Stimulated activated CD4-positive, alpha-beta T cell treated with anti-CD3 and anti-CD28 coated beads, Interleukin-2, amount 100 ng/mL, for 24 hours (primary cell): Measurements from ENCODE around the gene ZNF77.
A peak's percentile ranks its signal among the peaks of the same experiment; 100 is the strongest.
"Not testable (repeated sequence)": the region's sequence is repeated elsewhere in the genome, so short reads cannot be mapped to it uniquely, and the experiment has no call there.

Source experiments
- DNase-seq, 2 donors: peaks; one replicate each; pipeline ENCODE4 v3.0.0-alpha.2; 2020

Gene ZNF77

DNA sequence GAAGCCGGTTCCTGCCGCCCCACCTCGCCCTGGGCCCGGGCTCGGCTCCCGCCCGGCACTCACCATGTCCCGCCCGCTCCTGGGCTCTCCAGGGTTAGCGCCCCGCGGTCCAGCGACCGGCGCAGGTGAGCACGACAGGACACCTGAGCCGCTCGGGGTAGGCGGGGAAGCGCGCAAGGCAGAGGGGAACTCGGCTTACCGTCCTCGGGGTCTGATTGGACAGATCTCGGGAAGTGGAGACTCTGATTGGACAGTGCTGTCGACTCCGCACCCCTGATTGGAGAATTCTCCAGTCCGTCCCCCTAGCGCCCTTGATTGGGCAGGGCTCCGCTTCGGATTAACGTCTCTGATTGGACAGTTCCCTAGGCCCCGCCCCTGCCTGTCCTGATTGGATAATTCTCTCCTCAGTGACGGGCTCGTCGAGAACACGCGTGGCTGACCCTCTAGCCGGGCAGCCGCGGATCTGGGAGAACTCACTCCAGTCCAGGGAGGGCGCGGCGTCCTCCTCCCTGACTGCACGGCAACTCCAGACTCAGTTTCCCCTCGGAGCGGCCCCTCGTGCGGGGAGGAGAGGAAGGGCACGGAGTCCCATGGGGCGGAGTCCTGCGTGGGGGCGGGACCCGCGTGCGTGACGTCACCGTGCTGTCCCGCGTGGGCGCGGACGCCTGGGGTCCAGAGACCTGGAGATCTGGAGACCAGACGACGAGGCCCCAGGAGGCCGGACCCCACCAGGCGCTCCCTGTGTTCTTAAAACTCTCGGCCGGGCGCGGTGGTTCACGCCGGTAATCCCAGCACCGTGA lies at the start of gene ZNF77:
TSS of gene ZNF77 (minus strand) at position 197 of the 800 bp plus-strand sequence. CDS start at position 66, 131 bp downstream.
- peak; percentile 99 for DNase-seq

DNA sequence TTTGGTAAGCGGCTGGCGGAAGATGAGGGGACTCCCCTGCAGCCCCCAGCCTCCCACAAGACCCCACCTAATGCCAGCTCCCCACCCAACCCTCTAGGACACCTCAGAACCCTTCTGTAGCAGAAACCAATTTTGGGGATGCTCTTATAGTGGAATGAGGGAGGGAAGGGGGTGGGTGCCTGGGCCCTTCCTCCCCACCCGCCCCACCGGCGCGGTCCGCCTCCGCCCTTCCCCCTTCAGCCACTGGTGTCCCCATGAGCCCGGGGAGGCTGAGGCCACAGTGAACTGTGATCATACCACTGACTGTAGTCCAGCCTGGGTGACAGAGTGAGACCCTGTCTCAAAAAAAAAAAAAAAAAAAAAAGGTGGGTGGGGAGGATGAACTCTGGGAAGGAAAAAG lies 48.8 kb upstream of the ZNF77 start:
- no peak for DNase-seq

DNA sequence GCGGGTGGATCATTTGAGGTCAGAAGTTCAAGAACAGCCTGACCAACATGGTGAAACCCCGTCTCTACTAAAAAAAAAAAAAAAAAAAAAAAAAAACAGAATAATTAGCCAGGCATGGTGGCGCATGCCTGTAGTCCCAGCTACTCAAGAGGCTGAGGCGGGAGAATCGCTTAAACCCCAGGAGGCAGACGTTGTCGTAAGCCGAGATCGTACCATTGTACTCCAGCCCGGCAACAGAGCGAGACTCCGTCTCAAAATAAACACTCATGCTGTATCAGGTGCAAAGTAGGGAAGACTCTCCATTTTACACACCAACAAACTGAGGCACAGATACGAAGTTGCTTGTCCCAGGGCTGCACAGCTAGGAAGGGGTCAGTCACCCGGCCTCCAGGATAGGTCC lies 48.2 kb upstream of the ZNF77 start:
- no peak for DNase-seq

DNA sequence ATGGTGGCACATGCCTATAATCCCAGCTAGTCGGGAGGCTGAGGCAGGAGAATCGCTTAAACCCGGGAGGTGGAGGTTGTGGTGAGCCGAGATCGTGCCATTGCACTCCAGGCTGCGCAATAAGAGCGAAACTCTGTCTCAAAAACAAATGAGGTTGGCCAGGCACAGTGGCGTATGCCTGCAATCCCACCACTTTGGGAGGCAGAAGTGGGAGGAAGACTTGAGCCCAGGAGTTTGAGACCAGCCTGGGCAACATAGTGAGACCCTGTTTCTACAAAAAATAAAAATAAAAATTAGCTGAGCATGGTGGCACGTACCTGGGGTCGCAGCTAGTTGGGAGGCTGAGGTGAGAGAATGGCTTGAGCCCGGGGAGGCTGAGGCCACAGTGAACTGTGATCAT lies 47.6 kb upstream of the ZNF77 start:
- not testable (repeated sequence) for DNase-seq

DNA sequence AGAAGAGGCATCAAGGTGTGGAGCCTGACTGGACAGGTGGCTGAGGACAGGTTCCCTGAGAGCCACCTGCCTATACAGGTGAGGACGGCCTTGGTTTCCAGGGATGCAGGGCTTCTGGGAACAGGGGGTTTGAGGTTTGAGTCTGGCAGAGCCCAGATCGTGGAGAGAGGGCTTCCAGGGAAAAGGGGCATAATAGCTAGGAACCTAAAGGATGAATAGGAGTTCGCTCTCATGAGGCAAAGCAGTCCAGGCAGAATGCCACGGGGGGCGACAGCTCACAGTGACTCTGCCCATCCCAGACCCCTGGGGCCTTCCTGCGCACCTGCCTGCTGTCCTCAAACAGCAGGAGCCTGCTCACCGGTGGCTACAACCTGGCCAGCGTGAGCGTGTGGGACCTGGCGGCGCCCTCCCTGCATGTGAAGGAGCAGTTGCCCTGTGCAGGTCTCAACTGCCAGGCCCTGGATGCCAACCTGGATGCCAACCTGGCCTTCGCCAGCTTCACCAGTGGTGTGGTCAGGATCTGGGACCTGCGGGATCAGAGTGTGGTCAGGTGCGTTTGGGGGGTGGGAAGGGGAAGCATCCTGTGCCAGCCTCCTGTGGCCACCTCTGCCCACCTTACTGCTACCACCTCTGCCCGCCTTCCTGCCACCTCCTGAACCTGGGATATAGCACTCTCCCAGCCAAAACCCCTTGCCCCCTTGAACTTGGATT lies 44.6 kb upstream of the ZNF77 start:
- DNase-seq: no peak

DNA sequence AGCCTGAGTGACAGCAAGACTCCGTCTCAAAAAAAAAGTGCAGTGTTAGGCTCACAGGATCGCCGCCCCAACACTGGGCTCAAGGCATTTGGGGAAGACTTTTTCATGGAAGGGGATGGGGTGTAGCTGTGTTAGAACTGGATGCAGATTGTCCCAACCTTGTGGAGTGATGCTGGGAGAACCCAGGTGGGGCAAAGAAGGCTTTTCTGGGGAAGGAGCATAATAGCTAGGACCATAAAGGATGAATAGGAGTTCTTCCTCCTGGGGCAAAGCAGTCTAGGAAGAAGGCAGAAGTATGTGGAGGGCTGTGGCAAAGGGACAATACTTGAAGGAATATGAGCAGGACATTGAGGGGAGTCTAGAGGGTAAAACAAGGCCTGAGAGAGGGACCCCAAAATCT lies 43.8 kb upstream of the ZNF77 start:
- DNase-seq: no peak

DNA sequence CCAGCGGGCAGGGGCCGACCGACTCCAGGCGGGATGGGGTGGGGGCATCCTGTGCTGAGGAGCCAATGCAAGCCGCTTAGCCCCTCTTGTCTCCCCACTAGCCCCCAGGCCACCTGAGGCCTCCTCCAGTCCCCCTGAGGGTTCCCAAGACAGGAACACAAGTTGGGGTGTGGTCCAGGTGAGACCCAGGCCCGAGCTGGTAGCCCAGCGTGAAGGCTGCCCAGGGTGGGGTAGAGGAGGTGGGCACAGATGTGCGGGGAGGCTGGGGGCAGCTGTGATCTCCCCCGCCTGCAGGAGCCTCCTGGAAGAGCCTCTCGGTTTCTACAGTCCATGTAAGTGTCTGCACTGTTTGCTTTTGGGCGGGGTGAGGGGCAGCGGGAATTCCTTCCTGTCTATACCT lies 43.0 kb upstream of the ZNF77 start:
- no peak for DNase-seq

DNA sequence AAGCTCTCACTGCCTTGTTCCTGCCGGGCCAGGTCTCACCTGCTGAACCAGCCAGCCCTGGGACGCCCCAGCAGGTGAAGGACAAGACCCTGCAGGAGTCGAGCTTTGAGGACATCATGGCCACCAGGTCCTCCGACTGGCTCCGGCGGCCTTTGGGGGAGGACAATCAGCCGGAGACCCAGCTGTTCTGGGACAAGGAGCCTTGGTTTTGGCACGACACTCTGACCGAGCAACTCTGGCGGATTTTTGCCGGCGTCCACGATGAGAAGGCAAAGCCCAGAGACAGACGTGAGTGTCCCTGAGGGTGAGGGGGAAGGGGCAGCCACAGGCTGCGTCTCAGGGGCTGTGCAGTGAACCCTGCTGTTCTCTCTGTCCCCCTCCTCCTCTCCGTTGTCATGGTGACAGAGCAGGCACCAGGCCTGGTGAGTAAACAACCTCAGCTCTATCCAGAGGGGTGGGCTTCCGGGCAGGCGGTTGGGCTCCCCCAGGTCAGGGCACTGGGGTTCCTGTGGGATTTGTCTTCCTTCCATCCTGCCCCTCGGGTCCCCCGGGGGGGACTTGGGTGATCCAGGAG lies 42.3 kb upstream of the ZNF77 start:
- DNase-seq: no peak

DNA sequence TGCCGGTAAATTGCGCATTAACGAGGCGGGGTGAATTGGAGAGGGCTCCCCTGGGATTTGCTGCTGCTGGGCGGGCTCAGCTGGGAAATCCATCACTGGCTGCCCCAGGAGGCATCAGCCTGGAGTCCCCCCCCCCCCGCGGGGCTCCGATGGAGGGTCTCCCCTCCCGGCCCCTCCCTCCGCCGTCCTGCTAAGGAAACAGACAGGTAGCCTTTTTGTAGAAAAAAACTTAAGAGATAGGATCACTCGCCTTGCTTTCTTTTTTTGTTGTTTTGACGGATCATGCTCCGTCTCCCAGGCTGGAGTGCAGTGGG lies 39.4 kb upstream of the ZNF77 start:
- DNase-seq: no peak

DNA sequence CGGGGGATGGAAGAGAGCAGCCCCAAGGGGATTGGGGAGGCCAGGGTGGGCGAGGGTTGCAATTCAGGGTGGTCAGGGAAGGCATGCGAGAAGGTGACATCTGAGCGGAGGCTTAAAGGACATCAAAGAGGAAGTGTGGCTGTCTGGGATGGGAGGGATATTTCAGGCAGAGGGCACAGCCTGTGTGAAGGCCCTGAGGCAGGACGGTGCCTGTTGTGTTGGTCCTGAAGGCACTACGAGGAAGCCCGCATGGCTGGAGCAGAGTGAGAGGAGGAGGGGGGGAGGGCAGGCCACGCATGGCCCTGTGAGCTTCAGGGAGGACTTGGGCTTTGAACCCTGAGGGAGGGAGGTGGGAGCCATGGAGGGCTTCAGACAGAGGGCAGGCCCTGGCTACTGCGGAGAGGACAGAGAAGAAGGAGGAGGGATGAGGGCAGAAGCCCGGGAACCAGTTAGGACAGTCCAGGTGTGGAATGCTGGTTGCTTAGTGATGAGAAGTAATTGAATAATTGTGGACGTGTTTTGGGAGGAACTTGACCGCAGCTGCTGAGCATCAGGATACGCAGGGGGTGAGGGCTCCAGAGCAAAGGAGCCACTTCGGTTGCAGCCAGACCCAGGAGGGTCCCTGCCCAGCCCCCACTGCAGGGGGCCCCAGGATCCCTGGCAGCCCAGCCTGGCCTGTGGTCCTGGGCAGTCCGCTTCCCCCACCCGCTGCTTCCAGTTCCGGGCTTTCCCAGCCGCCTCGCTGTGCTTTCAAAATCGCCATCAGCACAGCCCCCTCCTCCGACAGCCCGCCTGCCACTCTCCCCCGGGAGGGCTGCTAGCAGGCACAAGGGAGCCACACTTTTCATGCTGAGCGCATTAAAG lies 38.8 kb upstream of the ZNF77 start:
- DNase-seq: no peak

DNA sequence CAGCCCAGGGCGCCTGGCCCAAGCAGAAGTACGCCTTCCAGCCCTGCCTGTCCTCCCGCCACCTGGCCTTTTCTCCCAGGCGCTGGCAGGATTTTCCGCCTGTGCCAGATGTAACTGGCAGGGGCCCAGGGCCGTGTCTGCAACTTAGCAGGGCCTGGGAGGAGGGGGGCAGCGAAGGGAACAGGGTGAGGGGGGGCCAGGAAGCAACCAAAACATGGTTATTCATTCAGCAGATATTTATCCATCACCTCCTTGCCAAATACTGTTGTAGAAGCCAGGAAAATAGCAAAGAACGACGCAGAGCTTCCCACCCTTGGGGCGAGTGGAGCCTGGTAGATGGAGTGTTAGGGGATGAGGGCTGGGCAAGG lies 38.2 kb upstream of the ZNF77 start:
- no peak for DNase-seq

DNA sequence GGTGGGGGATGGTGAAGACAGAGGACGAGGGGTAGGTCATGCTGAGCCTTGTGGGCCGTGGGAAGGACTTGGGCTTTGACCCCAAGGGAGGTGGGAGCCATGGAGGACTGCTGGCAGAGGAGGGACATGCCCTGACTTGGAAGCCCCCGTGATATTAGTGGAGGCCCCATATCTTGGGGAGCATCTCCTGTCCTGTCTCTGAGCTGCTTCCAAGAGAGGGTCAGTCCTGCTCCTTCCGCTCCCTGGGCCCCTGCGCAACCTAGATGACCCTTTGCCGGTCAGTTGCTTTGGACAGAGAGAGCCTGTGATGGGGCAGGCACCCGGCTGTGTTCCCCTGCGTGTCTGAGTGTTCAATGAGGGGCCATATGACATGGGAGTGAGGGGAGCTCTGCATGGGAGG lies 37.8 kb upstream of the ZNF77 start:
- no peak for DNase-seq

DNA sequence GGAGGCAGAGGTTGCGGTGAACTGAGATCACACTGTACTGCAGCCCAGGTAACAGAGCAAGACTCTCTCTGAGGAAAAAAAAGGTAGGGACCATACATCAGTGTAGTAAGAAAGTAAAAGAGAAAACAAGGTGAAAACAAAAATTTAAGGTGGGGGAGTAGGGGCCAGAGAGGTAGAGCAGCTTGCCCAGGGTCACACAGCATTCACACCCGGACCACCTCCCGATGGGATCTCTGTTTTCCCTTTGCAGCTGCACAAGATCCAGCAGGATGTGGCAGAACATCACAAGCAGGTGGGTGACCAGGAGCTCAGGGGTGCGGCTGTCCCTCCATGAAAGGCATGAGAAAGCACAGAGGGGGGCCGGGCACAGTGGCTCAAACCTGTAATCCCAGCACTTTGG lies 37.1 kb upstream of the ZNF77 start:
- DNase-seq: no peak

DNA sequence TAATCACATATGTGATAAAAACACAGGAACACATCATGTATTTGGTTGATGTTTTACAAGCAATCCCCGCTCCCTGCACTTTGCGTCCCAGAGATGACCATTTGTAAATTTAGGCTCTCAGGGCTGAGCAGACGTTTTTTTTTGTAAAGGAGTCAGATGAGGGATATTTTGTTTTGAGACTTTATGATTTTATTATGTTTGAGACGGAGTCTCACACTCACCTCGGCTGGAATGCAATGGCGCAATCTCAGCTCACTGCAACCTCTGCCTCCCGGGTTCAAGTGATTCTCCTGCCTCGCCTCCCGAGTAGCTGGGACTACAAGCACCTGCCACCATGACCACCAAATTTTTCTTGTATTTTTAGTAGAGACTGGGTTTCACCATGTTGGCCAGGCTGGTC lies 34.0 kb upstream of the ZNF77 start:
- DNase-seq: no peak

DNA sequence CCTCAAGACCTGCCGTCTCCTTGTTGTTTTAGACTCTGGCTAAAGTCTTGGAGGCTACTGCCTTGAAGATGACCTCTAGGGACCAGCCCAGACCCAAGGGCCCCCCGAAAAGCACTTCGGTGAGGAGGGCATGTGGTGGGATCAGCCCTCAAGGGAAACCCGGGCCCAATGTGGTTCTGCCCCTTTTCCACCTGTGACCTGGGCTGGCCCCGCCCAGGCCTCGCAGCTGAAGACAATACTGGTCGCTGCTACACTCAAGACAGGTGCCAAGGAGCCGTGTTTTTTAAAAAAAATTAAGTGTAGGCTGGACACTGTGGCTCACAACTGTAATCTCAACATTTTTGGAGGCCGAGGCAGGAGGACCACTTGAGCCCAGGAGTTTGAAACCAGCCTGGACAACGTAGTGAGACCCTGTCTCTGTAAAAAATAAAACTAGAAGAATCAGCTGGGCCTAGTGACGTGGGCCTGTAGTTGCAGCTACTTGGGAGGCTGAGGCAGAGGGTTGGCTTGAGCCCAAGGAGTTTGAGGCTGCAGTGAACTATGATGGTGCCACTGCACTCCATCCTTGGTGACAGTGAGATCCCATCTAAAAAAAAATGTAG lies 33.5 kb upstream of the ZNF77 start:
- DNase-seq: no peak

DNA sequence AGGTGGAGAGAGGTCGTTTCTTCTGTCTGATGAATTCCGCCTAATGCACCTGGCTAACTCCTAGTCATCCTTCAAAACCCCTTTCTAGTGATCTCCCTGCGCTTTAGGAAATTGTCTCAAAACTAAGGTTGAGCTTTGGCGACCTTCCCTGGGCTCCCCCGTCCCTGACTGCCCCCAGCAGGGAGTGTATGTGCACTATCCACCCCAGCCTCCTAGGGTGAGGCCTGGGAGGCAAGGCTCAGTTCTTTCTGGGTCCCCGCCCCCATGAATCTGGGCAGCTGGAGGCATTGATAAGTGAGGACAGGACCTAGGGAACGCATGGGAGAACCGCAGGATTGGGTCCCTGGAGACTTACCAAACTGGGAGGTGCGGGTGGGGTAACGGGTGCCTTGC lies 33.0 kb upstream of the ZNF77 start:
- no peak for DNase-seq

DNA sequence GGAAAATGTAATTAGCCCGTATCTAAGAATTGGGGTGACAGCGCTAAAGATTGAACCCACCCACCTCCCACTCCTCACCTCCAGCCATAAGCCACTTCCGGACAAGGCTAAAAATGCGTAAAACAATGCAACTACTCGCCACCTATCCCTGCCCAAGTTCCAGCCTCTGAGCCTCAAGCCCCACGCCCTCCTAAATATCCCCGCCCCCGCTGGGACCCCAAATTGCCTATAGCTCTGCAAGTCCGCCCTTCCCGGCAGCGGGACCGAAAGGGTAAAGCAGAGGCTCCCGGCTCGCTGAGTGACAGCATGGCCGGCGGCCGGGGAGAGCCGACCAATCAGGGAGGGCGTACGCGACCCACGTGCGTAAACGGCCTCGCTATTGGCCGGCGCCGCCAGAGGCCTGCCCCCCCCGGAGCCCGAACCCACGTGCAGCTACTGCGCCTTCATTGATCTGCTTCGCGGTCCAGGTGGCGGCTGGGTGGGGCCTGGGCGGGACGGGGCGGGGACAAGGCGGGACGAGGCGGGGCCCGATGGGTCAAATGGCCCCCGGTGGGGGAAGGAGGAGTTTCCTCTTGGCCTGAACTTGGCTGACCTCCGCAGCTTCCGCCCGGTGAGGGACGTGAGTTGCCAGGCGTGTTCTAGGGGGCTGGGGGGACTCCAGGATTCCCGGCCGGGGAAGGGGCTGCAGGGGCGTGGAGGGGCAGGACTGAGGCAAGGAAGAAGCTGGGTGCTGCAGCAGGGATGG lies 32.4 kb upstream of the ZNF77 start, which contains the start of gene TLE6:
TSS of gene TLE6 (plus strand) at position 564 of the 745 bp plus-strand sequence. CDS start 670 bp downstream, outside the sequence.
- peak; percentile 93 for DNase-seq

DNA sequence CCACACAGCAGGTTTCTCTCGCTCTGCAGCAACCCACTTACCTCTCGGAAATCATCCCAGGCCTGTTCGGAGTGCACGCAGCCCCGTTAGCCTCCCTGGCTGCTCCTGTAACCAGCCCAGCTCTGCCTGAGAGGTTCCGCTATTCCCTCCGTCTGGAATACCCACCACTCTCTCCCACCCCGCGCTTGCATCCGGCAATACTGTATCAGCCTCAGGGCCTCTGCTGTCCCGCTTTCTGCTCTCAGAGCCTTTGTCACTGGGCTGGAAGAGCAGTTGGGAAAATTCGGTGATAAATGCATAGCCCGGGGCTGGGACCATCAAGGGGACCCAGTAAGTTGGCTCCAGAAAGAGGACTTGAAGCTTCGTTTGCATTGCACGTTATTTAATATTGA lies 31.8 kb upstream of the ZNF77 start:
- DNase-seq: no peak

DNA sequence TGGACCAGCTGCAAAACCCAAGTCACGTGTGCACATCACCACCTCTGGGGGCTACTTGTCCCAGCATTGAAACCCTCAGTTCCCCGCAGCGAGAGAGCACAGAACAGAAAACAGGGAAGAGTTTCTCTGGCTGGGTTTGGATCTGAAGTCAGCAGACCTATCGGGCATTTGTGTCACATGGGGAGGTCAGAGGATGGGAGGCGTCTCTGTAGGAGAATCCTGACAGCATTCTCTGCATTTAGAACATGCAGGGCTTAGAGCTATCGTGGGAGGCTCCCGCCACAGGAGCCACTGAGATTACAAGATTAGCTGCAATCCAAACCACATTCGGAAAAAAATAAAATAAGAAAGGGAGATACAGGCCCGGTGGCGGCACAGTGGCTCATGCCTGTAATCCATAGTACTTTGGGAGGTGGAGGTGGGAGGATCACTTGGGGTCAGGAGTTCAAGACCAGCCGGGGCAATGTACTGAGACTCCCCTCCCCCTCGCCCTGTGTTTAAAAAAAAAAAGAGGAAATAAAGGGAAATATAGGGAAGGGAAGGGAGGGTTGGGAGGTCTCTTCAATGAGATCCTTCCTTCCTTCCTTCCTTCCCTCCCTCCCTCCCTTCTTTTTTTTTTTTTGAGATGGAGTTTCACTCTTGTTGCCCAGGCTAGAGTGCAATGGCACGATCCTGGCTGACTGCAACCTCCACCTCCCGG lies 29.7 kb upstream of the ZNF77 start:
- peak in 1 of 2 donors; percentile 27 for DNase-seq

DNA sequence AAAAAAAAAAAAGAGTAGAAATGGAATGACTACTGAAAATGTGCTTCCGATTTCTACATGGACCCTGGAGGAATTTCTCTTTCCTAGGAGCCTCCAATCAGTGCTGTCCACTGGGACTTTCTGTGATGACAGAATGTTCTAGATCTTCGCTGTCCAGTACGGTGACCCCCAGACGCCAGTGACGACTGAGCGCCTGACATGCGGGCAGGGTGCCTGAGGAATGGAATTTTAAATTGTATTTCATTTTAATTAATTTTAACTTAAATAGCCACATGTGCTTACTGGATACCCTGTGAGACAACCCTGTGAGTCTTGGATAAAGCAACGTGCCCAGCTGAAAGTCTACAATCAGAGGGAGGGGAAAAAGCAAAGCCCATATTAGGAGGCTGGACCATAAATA lies 28.5 kb upstream of the ZNF77 start:
- DNase-seq: no peak

DNA sequence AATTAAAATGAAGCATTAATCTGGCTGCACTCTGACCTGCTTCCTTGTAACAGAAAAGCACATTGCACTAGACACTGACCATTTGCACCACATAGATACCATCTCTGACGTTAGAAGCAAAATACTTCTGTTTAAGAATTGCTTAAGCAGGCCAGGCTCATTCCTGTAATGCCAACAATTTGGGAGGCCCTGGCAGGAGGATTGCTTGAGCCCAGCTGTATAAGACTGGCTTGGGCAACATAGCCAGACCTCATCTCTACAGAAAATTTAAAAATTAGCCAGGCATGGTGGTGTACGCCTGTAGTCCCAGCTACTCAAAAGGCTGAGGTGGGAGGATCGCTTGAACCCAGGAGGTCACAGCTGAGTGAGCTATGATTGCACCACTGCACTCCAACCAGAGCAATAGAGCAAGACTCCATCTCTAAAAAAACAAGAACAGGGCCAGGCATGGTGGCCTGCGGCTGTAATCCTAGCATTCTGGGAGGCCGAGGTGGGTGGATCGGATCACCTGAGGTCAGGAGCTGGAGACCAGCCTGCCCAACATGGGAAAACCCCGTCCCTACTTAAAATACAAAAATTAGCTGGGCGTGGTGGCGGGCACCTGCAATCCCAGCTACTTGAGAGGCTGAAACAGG lies 25.5 kb upstream of the ZNF77 start:
- no peak for DNase-seq
